Measurements from ENCODE around the gene CYP27B1. TPM values are rescaled to one million over a fixed set of nuclear protein-coding genes. Genes with fewer than 3 reads are reported as not detected.

The CYP27B1 gene
- total RNA-seq, 1 experiment from 2014 or later = 11.6 TPM

GRCh38 chr12:57751788-57752667, 14.8 kb downstream of the CYP27B1 start, which contains the start of gene CDK4:
Gene CDK4 (minus strand): TSS chr12:57752310. CDS start chr12:57751717, 593 bp downstream.
- ChIA-PET RAD21 (ENCODE audit: low non-redundant PET in 1 of 2, low total read pairs in 2 of 2, uncharacterized antibody in 2 of 2, unreplicated experiment in 2 of 2) (no interaction called here), POLR2A (interaction anchor here (0.8 kb wide), 1 partner anchor 14 kb away, joined by 5 read pairs; the partner anchor contains the start of gene CYP27B1), CTCF (no interaction called here)
- Histone ChIP-seq H3K27ac (ENCODE audit: low read depth, low read length) (peak within 1 kb of the TSS; percentile 69), H2AFZ (ENCODE audit: low read depth, low read length, poor library complexity, severe bottlenecking) (no peak within 1 kb of the TSS), H3K4me3 (replicated peaks in 1 of 2; ENCODE audit: low read depth in 1 of 2, low read length in 2 of 2) (peak within 1 kb of the TSS; percentile 82 to 98), H4K20me1 (ENCODE audit: insufficient read depth) (no peaks in the 10 kb centered on the region), H3K27me3 (ENCODE audit: insufficient read depth, low read length) (no peaks in the 10 kb centered on the region), H3K9me2 (ENCODE audit: insufficient read depth) (no peaks in the 10 kb centered on the region), H3K4me1 (ENCODE audit: control insufficient read depth in 1 of 2, insufficient read depth in 2 of 2, low read length in 2 of 2) (peaks cover 20 to 45% of the 10 kb centered on the region in 2 experiments), H3K9ac (ENCODE audit: low read length) (peak within 1 kb of the TSS; percentile 95), H3K79me2 (ENCODE audit: insufficient read depth, low read length) (peaks cover 33% of the 10 kb centered on the region), H3K36me3 (ENCODE audit: control insufficient read depth in 1 of 2, insufficient read depth in 2 of 2, low read length in 2 of 2) (peaks cover 15 to 24% of the 10 kb centered on the region in 2 experiments; a peak in 3 of 4 replicates), H3K9me3 (ENCODE audit: control insufficient read depth in 1 of 2, insufficient read depth in 1 of 2, low read depth in 1 of 2, low read length in 2 of 2) (no peaks in the 10 kb centered on the region), H3K4me2 (ENCODE audit: low read length) (peak within 1 kb of the TSS; percentile 88)
- intact Hi-C loops (cut with micrococcal nuclease) = no loop called here
- peak; percentile 99 for DNase-seq (ENCODE audit: low read depth, low spot score)
- BruUV-seq (replicated peaks) = TSS peak; percentile 81
- peak; percentile 75 for ATAC-seq
- TF ChIP-seq CBX3 (IDR thresholded peaks at IDR 0.05; ENCODE audit: low read depth) (no peak), TCF7L2 (IDR thresholded peaks at IDR 0.05; ENCODE audit: borderline replicate concordance, extremely low read depth, insufficient read depth, insufficient read length) (peak; percentile 21), EZH2phosphoT487 (IDR thresholded peaks at IDR 0.05; ENCODE audit: borderline replicate concordance) (no peak), EGR1 (IDR thresholded peaks at IDR 0.05; ENCODE audit: low read depth) (no peak), MAX (IDR thresholded peaks at IDR 0.05) (no peak), CTCF (IDR thresholded peaks at IDR 0.05 in 2 of 3, conservative IDR thresholded peaks at IDR 0.05 in 1 of 3; ENCODE audit: borderline replicate concordance in 1 of 3, insufficient read depth in 1 of 3, low read depth in 2 of 3, low read length in 2 of 3) (no peak), JUND (IDR thresholded peaks at IDR 0.05) (no peak), CEBPB (IDR thresholded peaks at IDR 0.05; ENCODE audit: low read depth) (no peak), POLR2A (IDR thresholded peaks at IDR 0.05; ENCODE audit: borderline replicate concordance, extremely low read depth, insufficient read depth, insufficient read length) (peak; percentile 50), ZNF274 (IDR thresholded peaks at IDR 0.05; ENCODE audit: low read depth, low read length) (no peak), ELF1 (IDR thresholded peaks at IDR 0.05; ENCODE audit: borderline replicate concordance, low read depth) (no peak), RAD21 (IDR thresholded peaks at IDR 0.05; ENCODE audit: low read depth) (no peak), FOSL1 (IDR thresholded peaks at IDR 0.05; ENCODE audit: low read depth) (no peak), SP1 (IDR thresholded peaks at IDR 0.05; ENCODE audit: low read depth) (no peak), YY1 (IDR thresholded peaks at IDR 0.05; ENCODE audit: extremely low read depth, insufficient replicate concordance, low read depth, low read length) (peak; percentile 37)
- TF ChIP-seq, protein P1, sequence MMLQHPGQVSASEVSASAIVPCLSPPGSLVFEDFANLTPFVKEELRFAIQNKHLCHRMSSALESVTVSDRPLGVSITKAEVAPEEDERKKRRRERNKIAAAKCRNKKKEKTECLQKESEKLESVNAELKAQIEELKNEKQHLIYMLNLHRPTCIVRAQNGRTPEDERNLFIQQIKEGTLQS (IDR thresholded peaks at IDR 0.05) = no peak
- TF ChIP-seq, protein P2, sequence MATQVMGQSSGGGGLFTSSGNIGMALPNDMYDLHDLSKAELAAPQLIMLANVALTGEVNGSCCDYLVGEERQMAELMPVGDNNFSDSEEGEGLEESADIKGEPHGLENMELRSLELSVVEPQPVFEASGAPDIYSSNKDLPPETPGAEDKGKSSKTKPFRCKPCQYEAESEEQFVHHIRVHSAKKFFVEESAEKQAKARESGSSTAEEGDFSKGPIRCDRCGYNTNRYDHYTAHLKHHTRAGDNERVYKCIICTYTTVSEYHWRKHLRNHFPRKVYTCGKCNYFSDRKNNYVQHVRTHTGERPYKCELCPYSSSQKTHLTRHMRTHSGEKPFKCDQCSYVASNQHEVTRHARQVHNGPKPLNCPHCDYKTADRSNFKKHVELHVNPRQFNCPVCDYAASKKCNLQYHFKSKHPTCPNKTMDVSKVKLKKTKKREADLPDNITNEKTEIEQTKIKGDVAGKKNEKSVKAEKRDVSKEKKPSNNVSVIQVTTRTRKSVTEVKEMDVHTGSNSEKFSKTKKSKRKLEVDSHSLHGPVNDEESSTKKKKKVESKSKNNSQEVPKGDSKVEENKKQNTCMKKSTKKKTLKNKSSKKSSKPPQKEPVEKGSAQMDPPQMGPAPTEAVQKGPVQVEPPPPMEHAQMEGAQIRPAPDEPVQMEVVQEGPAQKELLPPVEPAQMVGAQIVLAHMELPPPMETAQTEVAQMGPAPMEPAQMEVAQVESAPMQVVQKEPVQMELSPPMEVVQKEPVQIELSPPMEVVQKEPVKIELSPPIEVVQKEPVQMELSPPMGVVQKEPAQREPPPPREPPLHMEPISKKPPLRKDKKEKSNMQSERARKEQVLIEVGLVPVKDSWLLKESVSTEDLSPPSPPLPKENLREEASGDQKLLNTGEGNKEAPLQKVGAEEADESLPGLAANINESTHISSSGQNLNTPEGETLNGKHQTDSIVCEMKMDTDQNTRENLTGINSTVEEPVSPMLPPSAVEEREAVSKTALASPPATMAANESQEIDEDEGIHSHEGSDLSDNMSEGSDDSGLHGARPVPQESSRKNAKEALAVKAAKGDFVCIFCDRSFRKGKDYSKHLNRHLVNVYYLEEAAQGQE (IDR thresholded peaks at IDR 0.05; ENCODE audit: low read depth) = no peak
- TF ChIP-seq, protein P3, sequence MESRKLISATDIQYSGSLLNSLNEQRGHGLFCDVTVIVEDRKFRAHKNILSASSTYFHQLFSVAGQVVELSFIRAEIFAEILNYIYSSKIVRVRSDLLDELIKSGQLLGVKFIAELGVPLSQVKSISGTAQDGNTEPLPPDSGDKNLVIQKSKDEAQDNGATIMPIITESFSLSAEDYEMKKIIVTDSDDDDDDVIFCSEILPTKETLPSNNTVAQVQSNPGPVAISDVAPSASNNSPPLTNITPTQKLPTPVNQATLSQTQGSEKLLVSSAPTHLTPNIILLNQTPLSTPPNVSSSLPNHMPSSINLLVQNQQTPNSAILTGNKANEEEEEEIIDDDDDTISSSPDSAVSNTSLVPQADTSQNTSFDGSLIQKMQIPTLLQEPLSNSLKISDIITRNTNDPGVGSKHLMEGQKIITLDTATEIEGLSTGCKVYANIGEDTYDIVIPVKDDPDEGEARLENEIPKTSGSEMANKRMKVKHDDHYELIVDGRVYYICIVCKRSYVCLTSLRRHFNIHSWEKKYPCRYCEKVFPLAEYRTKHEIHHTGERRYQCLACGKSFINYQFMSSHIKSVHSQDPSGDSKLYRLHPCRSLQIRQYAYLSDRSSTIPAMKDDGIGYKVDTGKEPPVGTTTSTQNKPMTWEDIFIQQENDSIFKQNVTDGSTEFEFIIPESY (IDR thresholded peaks at IDR 0.05; ENCODE audit: extremely low read depth, insufficient replicate concordance, low read length) = peak; percentile 42

Data from HCT116 (cell line).